Astrocyte (in vitro differentiated cells and primary cell): Measurements from ENCODE around the gene CAVIN2. TPM values are rescaled to one million over a fixed set of nuclear protein-coding genes. Genes with fewer than 3 reads are reported as not detected.

Experiments used
- DNase-seq: peaks from one replicate; pipeline ENCODE4 v3.0.0-alpha.2; 2010; ENCODE audit warnings: low read depth
- FAIRE-seq: peaks from 2 replicates; lab custom pipeline; 2011; peaks lifted over from hg19 to GRCh38; lab: Jason Lieb, UNC
- H2AFZ ChIP-seq: 2 replicates; pipeline ENCODE4 v1.6.0; 2012; ENCODE audit warnings: low read depth, low read length, inconsistent platforms
- H3K27ac ChIP-seq: 2 replicates; pipeline ENCODE4 v1.5.1; 2011; ENCODE audit warnings: low read depth, low read length, inconsistent platforms
- H3K27me3 ChIP-seq: 2 replicates; pipeline ENCODE4 v1.6.0; 2011; ENCODE audit warnings: low read length, inconsistent platforms; ENCODE audit not compliant: insufficient read depth
- H3K36me3 ChIP-seq: 2 replicates; pipeline ENCODE4 v1.5.1; 2011; ENCODE audit warnings: low read length, inconsistent platforms; ENCODE audit not compliant: insufficient read depth
- H3K4me1 ChIP-seq: 2 replicates; pipeline ENCODE4 v1.5.1; 2011; ENCODE audit warnings: low read length, inconsistent platforms; ENCODE audit not compliant: insufficient read depth
- H3K4me2 ChIP-seq: 2 replicates; pipeline ENCODE4 v1.6.0; 2012; ENCODE audit warnings: low read length, inconsistent platforms
- H3K4me3 ChIP-seq: 2 replicates; pipeline ENCODE4 v1.5.1; 2011; ENCODE audit warnings: low read depth, mild to moderate bottlenecking, low read length, inconsistent platforms; ENCODE audit not compliant: insufficient read depth
- H3K79me2 ChIP-seq: 2 replicates; pipeline ENCODE4 v1.6.0; 2012; ENCODE audit warnings: mild to moderate bottlenecking, low read length, inconsistent platforms; ENCODE audit not compliant: insufficient read depth
- H3K9ac ChIP-seq: 2 replicates; pipeline ENCODE4 v1.6.0; 2012; ENCODE audit warnings: mild to moderate bottlenecking, low read length, inconsistent platforms
- H3K9me3 ChIP-seq: 2 replicates; pipeline ENCODE4 v1.5.1; 2012; ENCODE audit warnings: low read depth, mild to moderate bottlenecking, low read length, inconsistent platforms; ENCODE audit not compliant: insufficient read depth
- H4K20me1 ChIP-seq: 2 replicates; pipeline ENCODE4 v1.6.0; 2012; ENCODE audit warnings: low read length, inconsistent platforms; ENCODE audit not compliant: insufficient read depth
- H3K27ac Mint-ChIP-seq: one replicate; pipeline ENCODE4 v1.8.0; 2021; ENCODE audit warnings: mild to moderate bottlenecking, mixed read lengths; ENCODE audit not compliant: unreplicated experiment
- H3K27me3 Mint-ChIP-seq: one replicate; pipeline ENCODE4 v1.8.0; 2021; ENCODE audit warnings: low read depth, mixed read lengths; ENCODE audit not compliant: unreplicated experiment
- H3K36me3 Mint-ChIP-seq: one replicate; pipeline ENCODE4 v1.8.0; 2021; ENCODE audit warnings: low read depth, mixed read lengths; ENCODE audit not compliant: unreplicated experiment
- H3K4me1 Mint-ChIP-seq: one replicate; pipeline ENCODE4 v1.8.0; 2021; ENCODE audit warnings: low read depth, mixed read lengths; ENCODE audit not compliant: unreplicated experiment
- H3K4me3 Mint-ChIP-seq: one replicate; pipeline ENCODE4 v1.8.0; 2021; ENCODE audit warnings: mild to moderate bottlenecking, moderate library complexity, mixed read lengths; ENCODE audit not compliant: unreplicated experiment
- H3K9me3 Mint-ChIP-seq: one replicate; pipeline ENCODE4 v1.8.0; 2021; ENCODE audit warnings: mild to moderate bottlenecking, mixed read lengths; ENCODE audit not compliant: unreplicated experiment
- EZH2 ChIP-seq: IDR thresholded peaks from 2 replicates; pipeline ENCODE4 v1.6.1; 2012; ENCODE audit warnings: mild to moderate bottlenecking, low read length, inconsistent platforms; ENCODE audit not compliant: insufficient read depth
- total RNA-seq: library from RNA; stranded (reverse); gene quantifications from 2 replicates; pipeline ENCODE4 v1.2.1, GENCODE V29; 2021
- TF ChIP-seq, protein P1 (sequence below): IDR thresholded peaks from 2 replicates; pipeline ENCODE4 v1.5.1; 2011; ENCODE audit warnings: low read depth, mild to moderate bottlenecking, inconsistent platforms, low read length, moderate library complexity; ENCODE audit not compliant: insufficient read depth

CAVIN2 gene
- total RNA-seq, 1 donor from 2014 or later = 2.8 TPM

DNA sequence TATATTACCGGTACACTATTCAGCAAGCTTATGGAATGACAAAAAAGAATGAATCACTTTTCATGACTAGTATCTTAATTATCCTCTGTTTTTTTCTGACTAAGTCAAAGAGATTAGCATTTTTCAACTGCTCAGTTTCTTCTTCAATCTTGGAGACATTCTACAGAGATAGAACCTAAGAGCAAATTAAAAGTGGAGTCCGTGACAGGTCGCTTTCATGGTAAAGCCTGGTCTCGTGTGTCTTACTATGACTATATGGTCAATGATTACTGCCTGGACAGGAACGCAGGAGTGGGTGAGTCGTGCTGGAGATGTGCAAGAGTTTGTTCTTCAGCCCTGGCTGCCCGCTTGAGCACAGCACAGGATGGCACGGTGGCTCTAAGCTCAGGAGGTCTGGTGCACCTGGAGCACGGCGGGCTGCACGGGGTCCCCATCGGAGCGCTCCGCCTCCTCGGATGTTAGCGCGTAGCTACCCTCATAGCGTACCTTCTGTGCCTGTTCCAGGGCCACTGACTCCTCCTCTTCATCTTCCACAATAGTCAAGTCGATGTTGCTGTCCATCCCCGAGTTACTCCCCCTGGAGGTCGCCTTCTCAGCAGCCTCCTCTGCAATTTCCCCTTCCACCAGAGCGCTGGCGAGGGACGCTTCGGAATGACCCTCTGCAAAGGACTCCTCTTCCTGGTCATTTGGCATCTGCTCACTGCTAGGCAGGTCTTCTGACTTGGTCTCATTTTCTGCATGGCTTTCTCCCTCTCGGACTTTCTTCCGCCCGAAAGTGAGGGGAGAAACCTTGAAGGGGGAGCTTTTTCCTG, 11.1 kb downstream of the CAVIN2 start:
- H3K79me2 ChIP-seq = no peaks in the 10 kb centered on the region
- H3K4me1 ChIP-seq = peaks cover 5% of the 10 kb centered on the region
- H3K9ac ChIP-seq = no peak overlapping the region
- no peak overlapping the region for H3K27ac ChIP-seq
- no peak overlapping the region for H3K4me3 ChIP-seq
- Mint-ChIP-seq H3K9me3 (peaks cover 2% of the 10 kb centered on the region), H3K4me1 (peaks cover 10% of the 10 kb centered on the region), H3K36me3 (peaks cover 4% of the 10 kb centered on the region), H3K4me3 (no peak overlapping the region), H3K27ac (no peak overlapping the region), H3K27me3 (no peaks in the 10 kb centered on the region)
- TF ChIP-seq, protein P1, sequence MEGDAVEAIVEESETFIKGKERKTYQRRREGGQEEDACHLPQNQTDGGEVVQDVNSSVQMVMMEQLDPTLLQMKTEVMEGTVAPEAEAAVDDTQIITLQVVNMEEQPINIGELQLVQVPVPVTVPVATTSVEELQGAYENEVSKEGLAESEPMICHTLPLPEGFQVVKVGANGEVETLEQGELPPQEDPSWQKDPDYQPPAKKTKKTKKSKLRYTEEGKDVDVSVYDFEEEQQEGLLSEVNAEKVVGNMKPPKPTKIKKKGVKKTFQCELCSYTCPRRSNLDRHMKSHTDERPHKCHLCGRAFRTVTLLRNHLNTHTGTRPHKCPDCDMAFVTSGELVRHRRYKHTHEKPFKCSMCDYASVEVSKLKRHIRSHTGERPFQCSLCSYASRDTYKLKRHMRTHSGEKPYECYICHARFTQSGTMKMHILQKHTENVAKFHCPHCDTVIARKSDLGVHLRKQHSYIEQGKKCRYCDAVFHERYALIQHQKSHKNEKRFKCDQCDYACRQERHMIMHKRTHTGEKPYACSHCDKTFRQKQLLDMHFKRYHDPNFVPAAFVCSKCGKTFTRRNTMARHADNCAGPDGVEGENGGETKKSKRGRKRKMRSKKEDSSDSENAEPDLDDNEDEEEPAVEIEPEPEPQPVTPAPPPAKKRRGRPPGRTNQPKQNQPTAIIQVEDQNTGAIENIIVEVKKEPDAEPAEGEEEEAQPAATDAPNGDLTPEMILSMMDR = no peak
- no peak for TF ChIP-seq EZH2
- peak overlapping the region; percentile 44 for H3K4me2 ChIP-seq
- H3K36me3 ChIP-seq = no peaks in the 10 kb centered on the region
- H4K20me1 ChIP-seq = no peaks in the 10 kb centered on the region
- DNase-seq (peak; percentile 48), FAIRE-seq (peak; percentile 23)
- H3K9me3 ChIP-seq = no peaks in the 10 kb centered on the region
- H3K27me3 ChIP-seq = no peaks in the 10 kb centered on the region
- H2AFZ ChIP-seq = peak overlapping the region; percentile 15

DNA sequence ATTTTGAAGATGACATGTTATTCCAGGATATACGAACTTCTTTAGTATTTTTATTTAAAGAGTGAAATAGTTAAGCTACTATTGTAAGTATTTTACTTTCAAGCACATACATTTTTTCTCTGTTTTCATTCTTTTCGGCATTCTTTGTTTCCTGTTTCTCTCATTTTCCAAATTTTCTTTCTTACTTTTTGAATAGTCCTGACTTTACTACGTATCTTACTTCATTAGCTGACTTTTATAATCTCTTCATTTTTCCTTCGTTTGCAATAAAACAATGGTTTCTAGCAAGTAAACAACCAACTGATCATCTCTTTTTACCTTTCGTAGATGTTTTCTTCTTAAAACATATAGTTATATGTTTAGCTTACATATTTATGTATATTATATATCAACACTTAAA, 11.8 kb downstream of the CAVIN2 start:
- TF ChIP-seq EZH2 = no peak
- TF ChIP-seq, protein P1 = no peak
- H3K27ac Mint-ChIP-seq = no peak overlapping the region
- no peak overlapping the region for H3K9ac ChIP-seq
- peaks cover 5% of the 10 kb centered on the region for H3K4me1 ChIP-seq
- DNase-seq = no peak
- no peaks in the 10 kb centered on the region for H3K27me3 Mint-ChIP-seq
- H3K36me3 Mint-ChIP-seq = peaks cover 4% of the 10 kb centered on the region
- no peaks in the 10 kb centered on the region for H4K20me1 ChIP-seq
- H3K4me3 Mint-ChIP-seq = no peak overlapping the region
- peaks cover 10% of the 10 kb centered on the region for H3K4me1 Mint-ChIP-seq
- no peaks in the 10 kb centered on the region for H3K9me3 ChIP-seq
- H3K9me3 Mint-ChIP-seq = peaks cover 2% of the 10 kb centered on the region
- no peaks in the 10 kb centered on the region for H3K79me2 ChIP-seq
- H3K4me2 ChIP-seq = no peak overlapping the region
- no peaks in the 10 kb centered on the region for H3K27me3 ChIP-seq
- H2AFZ ChIP-seq = no peak overlapping the region
- no peak overlapping the region for H3K27ac ChIP-seq
- H3K4me3 ChIP-seq = no peak overlapping the region
- H3K36me3 ChIP-seq = no peaks in the 10 kb centered on the region
- FAIRE-seq = no peak

DNA sequence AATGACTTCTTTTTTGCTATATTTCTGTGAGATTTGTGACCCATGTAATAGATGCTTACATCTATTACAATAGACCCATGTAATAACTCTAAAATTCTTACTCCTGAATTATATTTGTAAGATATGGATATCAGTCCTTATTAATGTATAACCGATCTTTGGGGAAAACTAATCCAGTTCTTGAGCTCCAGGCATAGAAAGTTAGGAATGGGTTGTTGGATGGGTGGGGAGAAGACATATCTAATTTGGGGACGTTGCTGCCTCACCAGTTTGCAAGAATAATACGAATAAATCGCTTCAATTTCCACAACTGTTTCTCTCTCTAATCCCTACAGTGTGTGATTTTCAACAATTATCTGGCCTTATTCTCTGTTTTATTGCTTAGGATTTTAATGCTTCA, 13.5 kb downstream of the CAVIN2 start:
- H3K27ac ChIP-seq = no peak overlapping the region
- H3K27ac Mint-ChIP-seq = no peak overlapping the region
- H3K4me1 Mint-ChIP-seq = peaks cover 10% of the 10 kb centered on the region
- H3K4me1 ChIP-seq = peaks cover 5% of the 10 kb centered on the region
- no peaks in the 10 kb centered on the region for H3K27me3 Mint-ChIP-seq
- H3K4me3 ChIP-seq = no peak overlapping the region
- H3K9me3 ChIP-seq = no peaks in the 10 kb centered on the region
- H3K36me3 ChIP-seq = no peaks in the 10 kb centered on the region
- no peaks in the 10 kb centered on the region for H3K79me2 ChIP-seq
- H3K27me3 ChIP-seq = no peaks in the 10 kb centered on the region
- DNase-seq (no peak), FAIRE-seq (no peak)
- H3K9ac ChIP-seq = no peak overlapping the region
- TF ChIP-seq EZH2 = no peak
- TF ChIP-seq, protein P1 = no peak
- H4K20me1 ChIP-seq = no peaks in the 10 kb centered on the region
- no peak overlapping the region for H2AFZ ChIP-seq
- H3K4me2 ChIP-seq = no peak overlapping the region
- no peak overlapping the region for H3K4me3 Mint-ChIP-seq
- peaks cover 4% of the 10 kb centered on the region for H3K36me3 Mint-ChIP-seq
- peaks cover 2% of the 10 kb centered on the region for H3K9me3 Mint-ChIP-seq
